Uterus (tissue), 4 donors: ENCODE data around the gene CYP1A2. TPM values are rescaled to one million over a fixed set of nuclear protein-coding genes. Genes with fewer than 3 reads are reported as not detected.

Source experiments
- DNase-seq, 2 donors: peaks; one replicate each; pipeline ENCODE4 v3.0.0-alpha.2; 2019 to 2020
- H3K27ac ChIP-seq, 2 donors: fragments of 200-600 bp; sonication (generic); 1 replicate in 1 of 2; 2 replicates in 1 of 2; pipeline ENCODE4 v1.5.1; 2016 to 2018
- H3K27me3 ChIP-seq, 2 donors: fragments of 200-600 bp; sonication (generic); one replicate each; pipeline ENCODE4 v1.5.1; 2018 to 2019; ENCODE audit warnings: control low read depth in 1 of 2
- H3K36me3 ChIP-seq, 2 donors: fragments of 200-600 bp; sonication (generic); one replicate each; pipeline ENCODE4 v1.5.1; 2019; ENCODE audit warnings: control low read depth in 1 of 2
- H3K4me1 ChIP-seq, 2 donors: fragments of 200-600 bp; sonication (generic); one replicate each; pipeline ENCODE4 v1.5.1; 2018 to 2019; ENCODE audit warnings: control low read depth in 1 of 2
- H3K4me3 ChIP-seq, 2 donors: fragments of 200-600 bp; sonication (generic); 1 replicate in 1 of 2; 2 replicates in 1 of 2; pipeline ENCODE4 v1.5.1; 2018 to 2019; ENCODE audit warnings: mild to moderate bottlenecking in 1 of 2
- H3K9me3 ChIP-seq, 2 donors: fragments of 200-600 bp; sonication (generic); one replicate each; pipeline ENCODE4 v1.5.1; 2019; ENCODE audit warnings: control low read depth in 1 of 2
- POLR2A ChIP-seq, 2 donors: fragments of 450-650 bp; IDR thresholded peaks; one replicate each; pipeline ENCODE4 v1.6.1; 2016; ENCODE audit warnings: antibody characterized with exemption in 2 of 2, mild to moderate bottlenecking in 1 of 2, moderate library complexity in 1 of 2
- intact Hi-C: fragments of 100-400 bp; cut with DNase I; formaldehyde crosslinking; loops from one replicate; pipeline ENCODE4 v1.15.1; 2023; ENCODE audit warnings: low total_unique reads
- total RNA-seq, 4 donors: library from RNA; depleted of rRNA in 3 of 4; stranded (reverse); fragments of >200 nt in 3 of 4; gene quantifications; one replicate each; pipeline versions ENCODE4 v1.1.0 to v1.2.4, GENCODE V29; 2014 to 2023
- TF ChIP-seq, protein P1 (sequence below), 4 experiments: fragments of 200-600 bp in 2 of 4; fragments of 450-650 bp in 2 of 4; sonication (generic) in 2 of 4; IDR thresholded peaks; one replicate each; pipeline ENCODE4 v1.5.1; 2016 to 2019; ENCODE audit warnings: antibody characterized with exemption in 4 of 4, mild to moderate bottlenecking in 2 of 4, moderate library complexity in 1 of 4
- donor health status: DM: yes; HTN: yes; CAD: no.

Gene CYP1A2
- total RNA-seq, 4 donors from 2014 or later = not detected

DNA sequence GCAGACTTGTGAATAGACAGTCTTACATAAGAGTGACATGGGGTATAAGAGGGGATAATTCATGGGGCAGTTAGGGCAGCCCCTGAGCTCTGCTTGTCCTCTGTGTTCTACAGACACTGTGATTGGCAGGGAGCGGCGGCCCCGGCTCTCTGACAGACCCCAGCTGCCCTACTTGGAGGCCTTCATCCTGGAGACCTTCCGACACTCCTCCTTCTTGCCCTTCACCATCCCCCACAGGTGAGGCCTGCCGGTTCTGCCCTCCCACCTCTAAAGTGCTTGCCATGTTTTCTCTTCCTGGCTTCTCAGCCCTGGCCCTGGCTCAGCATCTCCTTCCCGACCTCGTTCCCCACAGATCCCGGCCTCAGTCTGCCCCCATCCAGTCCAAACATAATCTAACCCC, 3.4 kb downstream of the CYP1A2 start:
- H3K4me1 ChIP-seq = no peaks in the 10 kb centered on the region
- no peaks in the 10 kb centered on the region for H3K27me3 ChIP-seq
- no peaks in the 10 kb centered on the region for H3K36me3 ChIP-seq
- H3K4me3 ChIP-seq = no peak overlapping the region
- intact Hi-C loops = no loop called here
- no peaks in the 10 kb centered on the region for H3K9me3 ChIP-seq
- no peak for TF ChIP-seq POLR2A (IDR thresholded peaks at IDR 0.05)
- TF ChIP-seq, protein P1, sequence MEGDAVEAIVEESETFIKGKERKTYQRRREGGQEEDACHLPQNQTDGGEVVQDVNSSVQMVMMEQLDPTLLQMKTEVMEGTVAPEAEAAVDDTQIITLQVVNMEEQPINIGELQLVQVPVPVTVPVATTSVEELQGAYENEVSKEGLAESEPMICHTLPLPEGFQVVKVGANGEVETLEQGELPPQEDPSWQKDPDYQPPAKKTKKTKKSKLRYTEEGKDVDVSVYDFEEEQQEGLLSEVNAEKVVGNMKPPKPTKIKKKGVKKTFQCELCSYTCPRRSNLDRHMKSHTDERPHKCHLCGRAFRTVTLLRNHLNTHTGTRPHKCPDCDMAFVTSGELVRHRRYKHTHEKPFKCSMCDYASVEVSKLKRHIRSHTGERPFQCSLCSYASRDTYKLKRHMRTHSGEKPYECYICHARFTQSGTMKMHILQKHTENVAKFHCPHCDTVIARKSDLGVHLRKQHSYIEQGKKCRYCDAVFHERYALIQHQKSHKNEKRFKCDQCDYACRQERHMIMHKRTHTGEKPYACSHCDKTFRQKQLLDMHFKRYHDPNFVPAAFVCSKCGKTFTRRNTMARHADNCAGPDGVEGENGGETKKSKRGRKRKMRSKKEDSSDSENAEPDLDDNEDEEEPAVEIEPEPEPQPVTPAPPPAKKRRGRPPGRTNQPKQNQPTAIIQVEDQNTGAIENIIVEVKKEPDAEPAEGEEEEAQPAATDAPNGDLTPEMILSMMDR (IDR thresholded peaks at IDR 0.05) = no peak
- no peak for DNase-seq
- no peak overlapping the region for H3K27ac ChIP-seq

DNA sequence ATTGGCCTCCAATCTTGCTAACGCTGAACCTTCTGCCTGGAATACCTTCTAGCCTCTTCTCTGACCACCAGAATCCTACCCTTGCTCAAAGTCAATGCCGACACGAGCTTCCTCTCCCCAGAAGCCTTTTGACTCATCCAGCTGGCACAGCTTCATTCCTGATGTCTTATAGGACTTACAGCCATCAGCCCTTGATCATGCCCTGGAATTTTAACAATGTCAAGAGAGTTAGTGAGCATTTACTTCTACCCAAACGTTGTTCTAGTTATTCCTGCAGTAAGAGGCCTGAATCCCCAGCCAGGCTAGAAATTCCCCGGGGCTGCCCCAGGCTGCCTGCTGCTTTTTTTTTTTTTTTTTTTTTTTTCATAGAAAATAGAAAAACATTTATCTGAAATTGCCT, 3.9 kb downstream of the CYP1A2 start:
- H3K27ac ChIP-seq = no peak overlapping the region
- no peak for DNase-seq
- no peaks in the 10 kb centered on the region for H3K9me3 ChIP-seq
- TF ChIP-seq POLR2A (IDR thresholded peaks at IDR 0.05) = no peak
- TF ChIP-seq, protein P1 (IDR thresholded peaks at IDR 0.05) = no peak
- no peak overlapping the region for H3K4me3 ChIP-seq
- intact Hi-C loops = no loop called here
- no peaks in the 10 kb centered on the region for H3K36me3 ChIP-seq
- no peaks in the 10 kb centered on the region for H3K27me3 ChIP-seq
- H3K4me1 ChIP-seq = no peaks in the 10 kb centered on the region

GRCh38 chr15:74754593-74755215, 6.1 kb downstream of the CYP1A2 start:
- no peaks in the 10 kb centered on the region for H3K4me1 ChIP-seq
- H3K27me3 ChIP-seq = no peaks in the 10 kb centered on the region
- no peak overlapping the region for H3K4me3 ChIP-seq
- DNase-seq = no peak
- H3K36me3 ChIP-seq = no peaks in the 10 kb centered on the region
- H3K9me3 ChIP-seq = no peaks in the 10 kb centered on the region
- no peak for TF ChIP-seq POLR2A (IDR thresholded peaks at IDR 0.05)
- TF ChIP-seq, protein P1 (IDR thresholded peaks at IDR 0.05) = no peak
- H3K27ac ChIP-seq = no peak overlapping the region
- intact Hi-C loops = no loop called here

GRCh38 chr15:74758736-74759135, 10.1 kb downstream of the CYP1A2 start:
- no peaks in the 10 kb centered on the region for H3K27me3 ChIP-seq
- H3K4me3 ChIP-seq = no peak overlapping the region
- intact Hi-C loops = no loop called here
- TF ChIP-seq, protein P1 (IDR thresholded peaks at IDR 0.05) = no peak
- TF ChIP-seq POLR2A (IDR thresholded peaks at IDR 0.05) = no peak
- no peak overlapping the region for H3K27ac ChIP-seq
- no peaks in the 10 kb centered on the region for H3K36me3 ChIP-seq
- H3K4me1 ChIP-seq = no peaks in the 10 kb centered on the region
- no peak for DNase-seq
- H3K9me3 ChIP-seq = no peaks in the 10 kb centered on the region

- TF ChIP-seq, protein P1 (IDR thresholded peaks at IDR 0.05) = no peak
- no peak for TF ChIP-seq POLR2A (IDR thresholded peaks at IDR 0.05)
- intact Hi-C loops = no loop called here
- DNase-seq = no peak
- no peaks in the 10 kb centered on the region for H3K36me3 ChIP-seq
- H3K4me3 ChIP-seq = no peak overlapping the region
- no peaks in the 10 kb centered on the region for H3K9me3 ChIP-seq
- no peaks in the 10 kb centered on the region for H3K27me3 ChIP-seq
- H3K27ac ChIP-seq = no peak overlapping the region
- H3K4me1 ChIP-seq = no peaks in the 10 kb centered on the region
Observed at GRCh38 chr15:74762791-74763150, 14.1 kb downstream of the CYP1A2 start.
